SJCRH30 (cell line): ENCODE measurements around the gene KRT6C. TPM values are rescaled to one million over a fixed set of nuclear protein-coding genes. Genes with fewer than 3 reads are reported as not detected.
"Not testable (repeated sequence)": the region's sequence is repeated elsewhere in the genome, so short reads cannot be mapped to it uniquely, and the experiment has no call there.

Source experiments
- DNase-seq, 2 experiments: peaks; one replicate each; pipeline ENCODE4 v3.0.0-alpha.2; 2015 to 2020
- H3K27ac ChIP-seq: fragments of 250-450 bp; sonication (Bioruptor Pico); 2 replicates; pipeline ENCODE4 v1.5.1; 2020; ENCODE audit warnings: mild to moderate bottlenecking, moderate library complexity
- H3K27me3 ChIP-seq: fragments of 250-450 bp; sonication (Bioruptor Pico); 2 replicates; pipeline ENCODE4 v1.5.1; 2020; ENCODE audit warnings: mild to moderate bottlenecking, moderate library complexity
- H3K36me3 ChIP-seq: fragments of 250-450 bp; sonication (Bioruptor Pico); 2 replicates; pipeline ENCODE4 v1.5.1; 2020; ENCODE audit warnings: mild to moderate bottlenecking, moderate library complexity
- H3K4me1 ChIP-seq: fragments of 250-450 bp; sonication (Bioruptor Pico); 2 replicates; pipeline ENCODE4 v1.5.1; 2020; ENCODE audit warnings: mild to moderate bottlenecking, moderate library complexity
- H3K4me3 ChIP-seq: fragments of 250-450 bp; sonication (Bioruptor Pico); 2 replicates; pipeline ENCODE4 v1.5.1; 2020; ENCODE audit warnings: mild to moderate bottlenecking, moderate library complexity
- H3K9me3 ChIP-seq: fragments of 250-450 bp; sonication (Bioruptor Pico); replicated peaks from 2 replicates; pipeline ENCODE4 v1.5.1; 2020; ENCODE audit warnings: mild to moderate bottlenecking, moderate library complexity
- total RNA-seq: library from RNA; depleted of rRNA; stranded (reverse); fragments of >200 nt; shearing (Covaris generic); gene quantifications from 2 replicates; pipeline ENCODE4 v1.2.3, GENCODE V29; 2014

Gene KRT6C
- total RNA-seq, 1 experiment from 2014 or later = not detected

DNA sequence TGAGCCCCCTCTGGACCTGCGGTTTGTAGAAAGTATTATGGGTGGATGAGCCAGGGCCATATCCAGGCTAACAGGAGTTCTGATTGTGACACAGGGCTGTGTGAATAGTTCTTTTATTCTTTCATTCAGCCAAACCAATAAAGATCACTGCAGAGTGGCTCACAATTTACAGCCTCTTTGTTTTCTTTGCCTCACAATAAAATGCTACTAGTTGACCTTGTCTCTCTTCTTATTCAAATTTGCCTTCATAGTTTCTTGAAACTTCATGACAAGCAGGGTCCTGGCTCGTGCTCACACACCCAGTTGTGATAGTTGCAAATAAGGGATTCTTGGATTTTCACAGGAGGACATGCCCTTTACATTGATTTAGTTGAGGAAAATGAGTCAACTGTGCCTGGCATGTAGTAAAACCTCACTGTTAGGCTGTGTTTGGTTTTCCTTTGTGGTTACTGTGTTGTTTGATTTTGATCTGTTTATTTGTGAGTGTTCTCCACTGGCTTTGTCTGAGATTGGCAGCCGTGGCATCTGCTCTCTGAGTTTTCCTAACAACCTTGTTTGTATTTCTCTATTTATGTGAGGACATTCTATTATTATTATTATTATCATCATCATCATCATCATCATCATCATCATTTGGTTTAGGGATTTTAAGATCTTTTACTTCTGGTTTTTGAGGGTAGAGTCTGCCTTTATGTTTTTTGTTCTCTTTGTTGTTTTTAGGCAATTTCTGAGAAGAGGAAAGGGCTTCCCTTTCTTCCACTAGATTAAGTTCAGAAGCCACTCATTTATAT, 19.0 kb downstream of the KRT6C start:
- Histone ChIP-seq H3K36me3 (no peaks in the 10 kb centered on the region), H3K27me3 (no peaks in the 10 kb centered on the region), H3K27ac (no peak overlapping the region), H3K4me3 (no peak overlapping the region), H3K4me1 (no peaks in the 10 kb centered on the region), H3K9me3 (no peaks in the 10 kb centered on the region)
- DNase-seq = no peak

DNA sequence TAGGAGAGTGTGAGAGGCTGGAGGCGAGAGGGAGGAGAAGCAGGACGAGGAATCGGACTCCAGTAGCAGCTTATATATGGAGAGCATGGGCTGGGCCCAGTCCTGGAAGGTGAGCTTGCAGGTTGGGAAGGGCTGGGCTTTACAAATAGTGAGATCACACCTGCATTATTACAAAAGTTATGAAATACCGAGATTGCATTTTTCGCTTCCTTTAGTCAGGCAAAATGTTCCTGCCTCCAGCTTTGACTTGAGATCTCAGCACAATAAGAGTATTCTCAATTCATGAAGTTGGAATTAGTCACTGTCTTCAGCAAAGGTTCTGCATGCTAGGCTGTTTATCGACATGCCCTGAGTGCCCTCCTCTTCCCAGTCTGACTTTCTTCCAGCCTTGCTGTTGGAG, 21.5 kb downstream of the KRT6C start, which contains the start of gene KRT6B:
KRT6B (minus strand) TSS at position 46 of the 400 bp plus-strand sequence. CDS start 68 bp downstream, outside the sequence.
- no peaks in the 10 kb centered on the region for H3K4me1 ChIP-seq
- DNase-seq = no peak
- no peaks in the 10 kb centered on the region for H3K36me3 ChIP-seq
- H3K4me3 ChIP-seq = no peak within 1 kb of the TSS
- no peaks in the 10 kb centered on the region for H3K27me3 ChIP-seq
- no peak within 1 kb of the TSS for H3K27ac ChIP-seq
- no peaks in the 10 kb centered on the region for H3K9me3 ChIP-seq

DNA sequence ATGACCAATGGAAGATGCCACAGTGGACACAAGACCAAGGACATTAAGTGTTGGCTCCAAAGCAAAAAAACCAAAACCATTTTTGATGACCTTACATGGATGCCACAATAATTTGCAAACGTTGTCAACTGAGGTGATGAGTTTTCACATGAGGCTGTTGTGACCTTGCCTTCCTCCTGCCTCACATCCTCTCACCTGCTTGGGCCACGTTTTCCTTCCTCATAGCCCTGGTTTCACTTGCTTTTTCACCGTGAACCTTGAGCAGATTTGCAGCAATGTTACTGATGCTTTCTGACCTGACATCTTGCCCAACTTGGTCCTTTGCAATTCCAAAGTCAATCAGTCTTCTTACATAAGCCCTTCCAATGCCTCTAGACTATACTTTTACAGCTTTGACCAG, 25.4 kb downstream of the KRT6C start:
- Histone ChIP-seq H3K4me1 (no peaks in the 10 kb centered on the region), H3K9me3 (no peaks in the 10 kb centered on the region), H3K36me3 (no peaks in the 10 kb centered on the region), H3K4me3 (no peak overlapping the region), H3K27ac (no peak overlapping the region), H3K27me3 (peaks cover 4% of the 10 kb centered on the region; the same call in 1 of the 2 replicates)
- DNase-seq = no peak

DNA sequence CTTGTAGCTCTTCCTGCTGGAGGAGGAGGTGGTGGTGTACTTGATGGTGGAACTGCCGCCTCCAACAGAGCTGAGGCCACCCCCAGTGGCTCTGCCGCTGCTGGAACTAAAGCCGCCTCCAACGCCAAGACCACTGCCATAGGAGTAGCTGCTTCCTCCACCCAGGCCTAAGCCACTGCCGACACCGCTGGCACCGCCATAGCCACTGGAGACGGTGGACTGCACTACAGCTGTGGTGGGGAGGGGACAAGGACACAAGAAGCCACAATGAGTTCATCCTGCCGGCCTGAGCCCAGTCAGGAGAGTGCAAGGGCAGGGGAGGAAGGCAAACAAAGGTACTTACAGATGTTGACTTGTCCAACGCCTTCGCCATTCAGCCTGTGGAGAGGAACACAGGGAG, 26.4 kb downstream of the KRT6C start:
- not testable (repeated sequence) for H3K4me3 ChIP-seq, H3K4me1 ChIP-seq, H3K36me3 ChIP-seq, DNase-seq, H3K9me3 ChIP-seq, H3K27ac ChIP-seq, H3K27me3 ChIP-seq

DNA sequence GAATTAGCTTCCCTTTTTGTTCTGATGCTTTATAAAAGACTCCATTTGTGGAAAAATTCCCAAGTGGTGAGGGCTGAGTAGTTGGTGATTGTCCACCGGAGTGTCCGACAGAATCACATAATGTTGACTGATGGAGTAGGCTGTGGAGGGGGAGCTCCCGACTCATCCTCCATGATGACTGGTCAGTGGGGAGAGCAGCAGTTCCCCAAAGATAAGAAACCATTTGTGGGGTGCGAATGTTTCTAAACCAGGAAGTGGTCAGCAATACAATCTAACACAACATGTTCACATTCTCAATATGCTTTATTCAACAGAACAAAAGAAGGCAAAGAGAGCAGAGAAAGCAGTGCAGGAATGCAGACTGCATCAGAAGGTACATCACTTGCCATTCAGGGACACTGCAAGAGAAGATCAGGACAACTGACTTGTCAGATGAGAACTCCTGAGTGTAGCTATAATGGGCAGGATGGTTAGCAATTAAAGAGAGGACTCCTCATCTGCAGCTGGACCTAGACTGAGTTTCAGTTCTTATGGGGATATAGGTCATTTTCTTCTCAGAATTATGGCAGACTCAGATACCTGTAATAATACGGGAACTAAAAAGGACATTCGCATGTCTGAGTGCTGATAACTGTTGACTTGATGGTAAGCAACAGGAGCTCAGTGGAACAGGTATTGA, 27.1 kb downstream of the KRT6C start:
- no peak overlapping the region for H3K27ac ChIP-seq
- no peak overlapping the region for H3K4me3 ChIP-seq
- H3K36me3 ChIP-seq = no peaks in the 10 kb centered on the region
- H3K4me1 ChIP-seq = no peaks in the 10 kb centered on the region
- no peaks in the 10 kb centered on the region for H3K9me3 ChIP-seq
- peaks cover 4% of the 10 kb centered on the region; the same call in 1 of the 2 replicates for H3K27me3 ChIP-seq
- no peak for DNase-seq

DNA sequence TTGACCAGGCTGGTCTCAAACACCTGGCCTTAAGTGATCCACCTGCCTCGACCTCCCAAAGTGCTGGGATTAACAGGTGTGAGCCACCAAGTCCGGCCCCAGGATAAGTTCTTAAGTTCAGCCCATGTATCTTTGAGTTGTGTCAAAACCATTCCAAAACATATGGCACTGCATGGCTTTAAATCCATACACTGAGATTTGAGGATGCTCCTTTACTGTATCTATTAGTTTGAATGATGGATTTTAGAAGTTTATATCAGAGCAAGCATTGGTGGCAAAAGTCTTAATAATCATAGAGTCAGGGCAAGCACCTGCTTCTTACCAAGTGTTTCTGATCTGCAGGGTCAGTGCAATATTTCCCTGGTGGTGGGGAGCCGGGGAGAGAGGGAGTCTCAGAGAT, 27.7 kb downstream of the KRT6C start:
- Histone ChIP-seq H3K27me3 (peaks cover 4% of the 10 kb centered on the region; the same call in 1 of the 2 replicates), H3K27ac (no peak overlapping the region), H3K4me1 (no peaks in the 10 kb centered on the region), H3K9me3 (no peaks in the 10 kb centered on the region), H3K36me3 (no peaks in the 10 kb centered on the region), H3K4me3 (no peak overlapping the region)
- DNase-seq = no peak

DNA sequence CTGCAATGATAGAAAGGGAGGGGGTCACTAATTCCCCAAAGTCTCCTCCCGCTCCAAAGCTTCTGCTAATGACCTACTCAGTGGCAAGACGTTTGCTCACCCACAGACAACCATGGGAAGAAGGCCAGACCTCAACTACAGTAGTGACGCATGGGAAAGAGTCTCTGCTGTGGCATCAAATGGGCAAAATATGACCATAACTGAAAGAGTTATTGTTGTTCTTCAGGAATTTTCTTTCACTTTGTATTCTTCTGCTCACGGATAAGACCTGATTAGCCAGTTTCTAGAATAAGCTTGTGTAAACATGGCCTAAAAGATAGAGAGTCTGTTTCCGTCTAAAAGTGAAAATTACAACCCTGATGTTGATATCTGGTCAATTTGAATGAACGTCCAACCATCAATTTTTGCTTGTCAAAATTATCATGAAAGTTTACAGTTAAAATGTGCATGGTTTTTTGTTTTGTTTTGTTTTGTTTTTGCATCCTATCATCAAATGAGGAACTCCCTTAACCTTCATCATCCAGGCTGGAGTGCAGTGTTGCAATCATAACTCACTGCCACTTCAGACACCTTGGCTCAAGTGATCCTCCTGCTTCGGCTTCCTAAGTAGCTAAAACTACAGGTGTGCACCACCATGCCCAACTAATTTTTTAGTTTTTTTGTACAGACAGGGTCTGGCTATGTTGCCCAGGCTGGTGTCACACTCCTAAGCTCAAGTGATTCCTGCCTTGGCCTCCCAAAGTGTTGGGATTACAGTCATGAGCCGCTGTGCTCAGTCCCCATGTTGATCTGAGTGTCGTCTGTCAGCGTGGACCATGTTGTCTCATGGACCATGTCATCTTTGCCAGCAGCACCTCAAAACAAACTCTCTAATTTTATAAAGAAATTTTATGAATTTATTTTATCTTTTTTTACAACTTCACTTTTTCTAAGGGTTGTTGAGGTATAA, 28.7 kb downstream of the KRT6C start:
- Histone ChIP-seq H3K27me3 (peaks cover 4% of the 10 kb centered on the region; the same call in 1 of the 2 replicates), H3K9me3 (no peaks in the 10 kb centered on the region), H3K36me3 (no peaks in the 10 kb centered on the region), H3K4me1 (no peaks in the 10 kb centered on the region), H3K27ac (no peak overlapping the region), H3K4me3 (no peak overlapping the region)
- DNase-seq = no peak

DNA sequence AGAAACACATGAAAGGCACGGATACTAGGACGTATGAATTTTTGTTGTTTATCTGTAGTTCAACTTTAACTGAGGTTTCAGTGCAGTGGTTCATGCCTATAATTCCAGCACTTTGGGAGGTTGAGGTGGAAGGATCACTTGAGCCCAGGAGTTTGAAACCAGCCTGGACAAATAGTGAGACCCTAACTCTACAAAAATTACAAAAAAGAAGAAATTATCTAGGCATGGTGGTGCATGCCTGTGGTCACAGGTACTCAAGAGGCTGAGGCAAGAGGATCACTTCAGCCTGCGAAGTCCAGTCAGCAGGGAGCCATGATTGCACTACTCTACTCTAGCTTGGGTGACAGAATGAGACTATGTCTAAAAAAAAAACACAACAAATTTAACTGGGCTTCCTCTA, 29.6 kb downstream of the KRT6C start:
- Histone ChIP-seq H3K9me3 (no peaks in the 10 kb centered on the region), H3K4me1 (no peaks in the 10 kb centered on the region), H3K27me3 (peaks cover 4% of the 10 kb centered on the region; the same call in 1 of the 2 replicates), H3K36me3 (no peaks in the 10 kb centered on the region), H3K27ac (no peak overlapping the region), H3K4me3 (no peak overlapping the region)
- no peak for DNase-seq

DNA sequence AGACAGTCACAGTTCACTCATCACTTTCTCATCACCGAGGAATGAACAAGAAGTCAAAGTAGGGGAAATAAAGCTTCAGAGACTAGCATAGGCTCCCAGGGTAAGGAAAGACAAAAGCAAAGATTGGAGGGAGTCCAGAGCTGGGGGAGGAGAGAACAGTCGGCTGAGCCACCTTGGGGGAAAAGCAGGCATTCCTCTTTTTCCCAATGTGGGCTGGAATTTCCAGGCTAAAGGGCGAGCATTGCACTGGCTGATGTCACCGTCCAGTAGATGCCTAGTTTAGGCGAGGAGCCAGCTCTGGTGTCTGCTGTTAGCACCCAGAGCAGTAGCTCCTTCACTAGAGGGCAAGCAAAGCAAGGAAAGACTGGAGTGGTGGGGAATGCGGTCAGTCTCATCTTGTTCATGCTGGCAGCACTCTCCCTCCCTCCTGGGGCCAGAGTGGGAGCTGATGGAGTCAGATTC, 31.0 kb downstream of the KRT6C start:
- DNase-seq = no peak
- H3K4me1 ChIP-seq = no peaks in the 10 kb centered on the region
- H3K27me3 ChIP-seq = peaks cover 4% of the 10 kb centered on the region; the same call in 1 of the 2 replicates
- no peak overlapping the region for H3K4me3 ChIP-seq
- no peaks in the 10 kb centered on the region for H3K9me3 ChIP-seq
- no peaks in the 10 kb centered on the region for H3K36me3 ChIP-seq
- H3K27ac ChIP-seq = no peak overlapping the region

DNA sequence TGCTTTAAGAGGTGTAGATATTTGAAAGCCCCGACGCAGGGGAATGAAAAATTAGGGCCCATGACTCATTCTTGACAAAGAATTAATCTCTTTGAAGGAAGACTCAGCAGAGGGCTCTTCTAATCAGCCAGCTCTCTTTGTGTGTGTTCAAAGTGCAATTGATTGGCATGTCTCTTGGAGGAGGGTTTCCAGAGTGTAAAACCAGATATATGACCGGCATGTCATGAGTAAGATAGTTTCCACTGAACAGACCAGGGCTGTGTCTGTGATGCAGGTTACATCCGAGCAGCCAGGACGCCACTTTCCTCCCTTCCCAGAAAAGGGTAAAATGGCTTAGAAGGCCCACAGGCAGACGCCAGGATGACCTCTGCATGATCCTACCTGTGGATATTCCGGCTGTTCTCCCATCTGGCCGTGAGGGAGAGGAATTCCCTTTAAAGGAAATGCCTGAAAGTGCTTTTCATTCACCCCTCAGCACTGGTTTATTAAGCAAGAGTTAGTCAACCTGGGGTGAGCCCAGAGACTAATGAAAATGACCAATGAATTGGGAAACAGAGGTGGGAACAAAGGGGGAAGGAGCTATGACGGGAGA, 32.2 kb downstream of the KRT6C start:
- DNase-seq = no peak
- no peaks in the 10 kb centered on the region for H3K36me3 ChIP-seq
- H3K27ac ChIP-seq = no peak overlapping the region
- H3K4me3 ChIP-seq = no peak overlapping the region
- no peaks in the 10 kb centered on the region for H3K9me3 ChIP-seq
- peaks cover 7% of the 10 kb centered on the region; the same call in 1 of the 2 replicates for H3K27me3 ChIP-seq
- no peaks in the 10 kb centered on the region for H3K4me1 ChIP-seq

DNA sequence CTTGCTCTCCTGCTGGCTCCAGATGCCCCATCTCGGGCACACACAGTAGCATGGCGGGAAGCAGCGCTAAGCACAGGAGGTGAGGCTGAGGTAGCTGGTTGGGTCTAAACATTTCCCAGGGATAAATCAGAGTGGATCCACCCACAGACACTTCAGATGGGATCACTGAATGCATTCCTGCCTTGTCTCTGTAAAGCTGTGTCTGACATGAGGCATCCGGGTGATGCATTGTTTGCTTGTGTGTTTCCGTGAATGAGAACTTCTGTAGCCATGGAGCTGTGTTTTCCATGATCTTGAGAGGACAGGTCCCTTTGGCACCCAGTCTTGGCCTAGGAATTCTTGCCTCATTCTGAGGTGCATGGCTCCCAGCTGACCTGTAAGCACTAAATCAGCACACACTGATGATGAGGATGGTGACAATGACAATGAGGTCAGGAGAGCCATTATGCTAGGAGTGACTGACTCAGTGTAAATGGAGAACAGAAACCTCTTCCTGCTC, 32.7 kb downstream of the KRT6C start:
- H3K27ac ChIP-seq = no peak overlapping the region
- H3K4me1 ChIP-seq = no peaks in the 10 kb centered on the region
- H3K27me3 ChIP-seq = peaks cover 7% of the 10 kb centered on the region; the same call in 1 of the 2 replicates
- no peak for DNase-seq
- H3K36me3 ChIP-seq = no peaks in the 10 kb centered on the region
- H3K4me3 ChIP-seq = no peak overlapping the region
- no peaks in the 10 kb centered on the region for H3K9me3 ChIP-seq

DNA sequence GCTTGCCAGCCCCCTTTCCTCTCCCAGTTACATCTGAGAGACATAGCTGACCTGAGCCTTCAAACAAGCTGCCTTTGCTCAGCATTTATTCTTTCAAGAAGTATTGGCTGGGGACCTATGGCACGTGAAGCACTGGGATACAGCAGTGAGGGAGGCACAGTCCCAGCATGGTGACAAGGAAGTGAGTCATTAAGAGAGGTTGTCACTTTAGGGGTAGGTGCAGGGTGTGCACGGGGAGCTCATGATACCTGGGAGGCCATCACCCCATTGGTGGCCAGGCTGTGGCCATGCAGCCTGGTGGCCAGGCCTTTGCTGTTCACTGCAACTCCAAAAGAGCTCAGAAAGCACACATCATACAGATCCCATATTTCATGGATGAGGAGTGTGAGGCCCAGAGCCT, 33.8 kb downstream of the KRT6C start:
- no peak overlapping the region for H3K27ac ChIP-seq
- H3K36me3 ChIP-seq = no peaks in the 10 kb centered on the region
- H3K4me1 ChIP-seq = no peaks in the 10 kb centered on the region
- H3K27me3 ChIP-seq = peaks cover 7% of the 10 kb centered on the region; the same call in 1 of the 2 replicates
- no peak for DNase-seq
- no peak overlapping the region for H3K4me3 ChIP-seq
- no peaks in the 10 kb centered on the region for H3K9me3 ChIP-seq

DNA sequence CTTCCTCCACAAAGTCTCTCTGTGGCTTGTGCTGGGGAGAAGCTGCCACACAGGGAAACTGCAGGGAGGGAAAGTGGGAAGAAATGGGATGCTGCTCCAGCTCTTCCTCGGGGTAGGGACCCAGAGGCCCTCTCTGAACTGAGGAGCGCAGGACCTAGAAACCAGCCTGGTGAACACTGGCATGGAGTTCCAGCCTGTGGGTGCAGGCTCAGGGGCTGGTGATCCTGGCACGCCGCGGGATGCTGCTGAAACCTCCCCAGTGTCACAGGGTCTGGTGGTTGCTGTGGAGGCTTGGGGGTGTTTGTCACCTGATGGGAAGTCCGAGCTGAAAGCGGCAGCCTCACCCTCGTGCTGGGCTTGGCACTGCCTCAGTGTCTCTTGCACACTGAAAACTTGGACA, 34.2 kb downstream of the KRT6C start:
- Histone ChIP-seq H3K27ac (no peak overlapping the region), H3K4me1 (no peaks in the 10 kb centered on the region), H3K4me3 (no peak overlapping the region), H3K9me3 (no peaks in the 10 kb centered on the region), H3K36me3 (no peaks in the 10 kb centered on the region), H3K27me3 (peaks cover 7% of the 10 kb centered on the region; the same call in 1 of the 2 replicates)
- no peak for DNase-seq
